PC-9 (cell line): ENCODE data around the gene PRCD. TPM values are rescaled to one million over a fixed set of nuclear protein-coding genes. Genes with fewer than 3 reads are reported as not detected.

ENCODE experiments used
- Bru-seq: library from RNA; stranded (reverse); fragments of 400-500 nt; gene quantifications from one replicate; lab custom pipeline; 2021; lab: Mats Ljungman, UMichigan
- BruChase-seq, 2 experiments: library from RNA; stranded (reverse); fragments of 400-500 nt; gene quantifications; one replicate each; lab custom pipeline; 2021; lab: Mats Ljungman, UMichigan
- BruUV-seq: library from RNA; stranded (reverse); fragments of 400-500 nt; replicated peaks from 2 replicates; lab custom pipeline; 2021; lab: Mats Ljungman, UMichigan
- CTCF ChIA-PET: fragments of 300-600 bp; sonication (Branson Sonifier 250); formaldehyde crosslinking; loops from one replicate; lab custom pipeline; 2022; ENCODE audit warnings: antibody characterized with exemption; lab: Charles Lee
- POLR2A ChIA-PET: fragments of 300-600 bp; sonication (Branson Sonifier 250); formaldehyde crosslinking; loops from one replicate; lab custom pipeline; 2022; ENCODE audit warnings: antibody characterized with exemption; ENCODE audit not compliant: unreplicated experiment; lab: Charles Lee
- DNase-seq, 2 experiments: peaks; one replicate each; pipeline versions ENCODE4 v3.0.0 to v3.0.0-alpha.2; 2015 to 2022; ENCODE audit warnings: mixed read lengths in 1 of 2
- H2AFZ ChIP-seq: fragments of 200-600 bp; sonication (generic); 2 replicates; pipeline ENCODE4 v1.8.1; 2017; ENCODE audit warnings: antibody characterized with exemption
- H3F3A ChIP-seq: fragments of 200-600 bp; sonication (generic); 2 replicates; pipeline ENCODE4 v1.8.1; 2017; ENCODE audit warnings: antibody characterized with exemption, mild to moderate bottlenecking, low read depth; ENCODE audit not compliant: insufficient read depth
- H3K27ac ChIP-seq: fragments of 200-600 bp; sonication (generic); 2 replicates; pipeline ENCODE4 v1.6.1; 2016; ENCODE audit warnings: mixed run types
- H3K27me3 ChIP-seq: fragments of 200-600 bp; sonication (generic); 2 replicates; pipeline ENCODE4 v1.6.1; 2016; ENCODE audit warnings: low read depth, mixed run types; ENCODE audit not compliant: insufficient read depth
- H3K36me3 ChIP-seq: fragments of 200-600 bp; sonication (generic); 2 replicates; pipeline ENCODE4 v1.6.1; 2016; ENCODE audit warnings: low read depth, mixed run types
- H3K4me1 ChIP-seq: fragments of 200-600 bp; sonication (generic); replicated peaks from 2 replicates; pipeline ENCODE4 v1.6.1; 2016; ENCODE audit warnings: mixed run types; ENCODE audit not compliant: insufficient read depth
- H3K4me2 ChIP-seq: fragments of 200-600 bp; sonication (generic); 2 replicates; pipeline ENCODE4 v1.6.1; 2017; ENCODE audit warnings: mixed run types
- H3K4me3 ChIP-seq: fragments of 200-600 bp; sonication (generic); 2 replicates; pipeline ENCODE4 v1.6.1; 2016; ENCODE audit warnings: mixed run types
- H3K79me2 ChIP-seq: fragments of 200-600 bp; sonication (generic); 2 replicates; pipeline ENCODE4 v1.6.1; 2017; ENCODE audit warnings: low read depth, mixed run types
- H3K9me2 ChIP-seq: fragments of 200-600 bp; sonication (generic); 2 replicates; pipeline ENCODE4 v1.8.1; 2017; ENCODE audit warnings: mild to moderate bottlenecking; ENCODE audit not compliant: insufficient read depth
- H3K9me3 ChIP-seq: fragments of 200-600 bp; sonication (generic); 2 replicates; pipeline ENCODE4 v1.8.1; 2016; ENCODE audit warnings: low read depth; ENCODE audit not compliant: insufficient read depth
- H4K20me1 ChIP-seq: fragments of 200-600 bp; sonication (generic); 2 replicates; pipeline ENCODE4 v1.8.1; 2017; ENCODE audit not compliant: insufficient read depth
- CTCF ChIP-seq: fragments of 200-600 bp; sonication (generic); conservative IDR thresholded peaks from 2 replicates; pipeline ENCODE4 v1.6.1; 2017; ENCODE audit warnings: mixed run types, antibody characterized with exemption, mild to moderate bottlenecking, moderate library complexity
- EZH2 ChIP-seq: fragments of 200-600 bp; sonication (generic); IDR thresholded peaks from 2 replicates; pipeline ENCODE4 v1.8.0; 2017; ENCODE audit warnings: antibody characterized with exemption, low read depth
- intact Hi-C: fragments of 100-400 bp; cut with micrococcal nuclease; formaldehyde crosslinking; loops from one replicate; pipeline ENCODE4 v1.10.0; 2022; ENCODE audit not compliant: unreplicated experiment
- long read RNA-seq: library from polyadenylated mRNA; stranded (forward); transcript quantifications from one replicate; pipeline ENCODE4 v2.0.0, GENCODE V29; 2022
- total RNA-seq: library from RNA; stranded (reverse); gene quantifications from 2 replicates; pipeline ENCODE4 v1.2.3, GENCODE V29; 2021

Gene PRCD
- total RNA-seq = 2.6 and 2.7 TPM in 2 replicates
- Bru-seq, nascent RNA = percentile 0 among the genes with signal in this experiment
- percentile 25 among the genes with signal in this experiment for BruChase-seq, experiment 1, labeled RNA remaining after a 2-hour chase
- percentile 21 among the genes with signal in this experiment for BruChase-seq, experiment 2, labeled RNA remaining after a 6-hour chase
- long read RNA-seq, partial matches to known transcripts = 0 of 13 reads
- long read RNA-seq, other reads (novel, unspliced or antisense) = 13 of 13 reads

- H3K27me3 ChIP-seq = no peaks in the 10 kb centered on the region
- peak within 1 kb of the TSS; percentile 48; the same call in 1 of the 2 replicates for H2AFZ ChIP-seq
- CTCF ChIA-PET = interaction anchor here (1.0 to 1.2 kb wide), 2 partner anchors 12 to 92 kb away, joined by 3 to 4 read pairs; no protein-coding TSS in a partner anchor
- peaks cover 8% of the 10 kb centered on the region; the same call in 1 of the 2 replicates for H3F3A ChIP-seq
- TF ChIP-seq EZH2 (no peak), CTCF (no peak)
- POLR2A ChIA-PET = no interaction called here
- H4K20me1 ChIP-seq = no peaks in the 10 kb centered on the region
- no TSS peak for BruUV-seq
- peak within 1 kb of the TSS; percentile 75 for H3K4me2 ChIP-seq
- H3K4me1 ChIP-seq = peaks cover 13% of the 10 kb centered on the region
- no peaks in the 10 kb centered on the region for H3K79me2 ChIP-seq
- H3K4me3 ChIP-seq = peak within 1 kb of the TSS; percentile 38; the same call in 1 of the 2 replicates
- H3K9me3 ChIP-seq = no peaks in the 10 kb centered on the region
- no peaks in the 10 kb centered on the region for H3K36me3 ChIP-seq
- intact Hi-C loops = no loop called here
- no peak within 1 kb of the TSS for H3K27ac ChIP-seq
- DNase-seq = no peak
- no peaks in the 10 kb centered on the region for H3K9me2 ChIP-seq
Observed at GRCh38 chr17:76539631-76540271, at the start of gene PRCD. PRCD (plus strand) TSS chr17:76540044; CDS start chr17:76540142, 98 bp downstream.

GRCh38 chr17:76490112-76490710 is 49.6 kb upstream of the PRCD start:
- no peaks in the 10 kb centered on the region for H3K36me3 ChIP-seq
- no peak overlapping the region for H3K4me2 ChIP-seq
- no peak overlapping the region for H2AFZ ChIP-seq
- ChIA-PET POLR2A (interaction anchor here (0.7 kb wide), 1 partner anchor 308 kb away, joined by 3 read pairs; no protein-coding TSS in a partner anchor), CTCF (interaction anchor here (0.7 kb wide), 1 partner anchor 28 kb away, joined by 3 read pairs; no protein-coding TSS in a partner anchor)
- no peak overlapping the region for H3K27ac ChIP-seq
- H3K27me3 ChIP-seq = no peaks in the 10 kb centered on the region
- no peaks in the 10 kb centered on the region for H3K9me2 ChIP-seq
- H3K9me3 ChIP-seq = no peaks in the 10 kb centered on the region
- no peak for DNase-seq
- H3K4me1 ChIP-seq = no peaks in the 10 kb centered on the region
- H3K79me2 ChIP-seq = no peaks in the 10 kb centered on the region
- intact Hi-C loops = no loop called here
- no TSS peak for BruUV-seq
- no peak overlapping the region for H3K4me3 ChIP-seq
- H4K20me1 ChIP-seq = no peaks in the 10 kb centered on the region
- no peak for TF ChIP-seq EZH2
- TF ChIP-seq CTCF = no peak
- no peaks in the 10 kb centered on the region for H3F3A ChIP-seq

- Histone ChIP-seq H2AFZ (no peak overlapping the region), H3K9me2 (no peaks in the 10 kb centered on the region), H4K20me1 (no peaks in the 10 kb centered on the region), H3K9me3 (no peaks in the 10 kb centered on the region), H3K79me2 (no peaks in the 10 kb centered on the region), H3K4me2 (no peak overlapping the region), H3K4me1 (no peaks in the 10 kb centered on the region), H3K27ac (no peak overlapping the region), H3F3A (no peaks in the 10 kb centered on the region), H3K27me3 (no peaks in the 10 kb centered on the region), H3K36me3 (no peaks in the 10 kb centered on the region), H3K4me3 (no peak overlapping the region)
- intact Hi-C loops = no loop called here
- DNase-seq = no peak
- ChIA-PET POLR2A (interaction anchor here (0.6 kb wide), 1 partner anchor 9 kb away, joined by 3 read pairs; no protein-coding TSS in a partner anchor), CTCF (no interaction called here)
- no TSS peak for BruUV-seq
- no peak for TF ChIP-seq EZH2
- no peak for TF ChIP-seq CTCF
Observed at GRCh38 chr17:76491271-76492122, 48.3 kb upstream of the PRCD start.
